Measurements from ENCODE around the gene DMAC2L. TPM values are rescaled to one million over a fixed set of nuclear protein-coding genes. Genes with fewer than 3 reads are reported as not detected.

DMAC2L gene
- total RNA-seq, 1 experiment from 2014 or later, result 14.0 TPM

DNA sequence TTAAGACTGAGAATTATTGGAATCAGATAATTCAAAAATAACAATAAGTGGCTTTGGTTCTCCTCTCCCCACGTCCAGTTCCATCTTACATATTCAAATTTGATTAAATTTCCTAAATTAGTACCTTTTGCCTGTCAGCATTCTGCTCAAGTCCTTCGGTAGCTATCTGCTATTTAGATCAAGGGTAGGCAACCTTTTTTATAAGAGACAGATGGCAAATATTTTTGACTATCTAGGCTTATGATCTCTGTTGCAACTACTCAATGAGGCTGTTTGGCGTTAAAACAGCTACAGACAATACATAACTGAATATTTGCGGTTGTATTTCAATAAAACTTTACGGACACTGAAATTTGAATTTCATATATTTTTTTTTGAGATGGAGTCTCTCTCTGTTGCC, 21.8 kb upstream of the DMAC2L start:
- TF ChIP-seq SIN3A (IDR thresholded peaks at IDR 0.05; ENCODE audit: borderline replicate concordance, insufficient read depth, low read depth, low read length), result no peak
- no peak for TF ChIP-seq POLR2AphosphoS5 (IDR thresholded peaks at IDR 0.05; ENCODE audit: low read depth, low read length)
- TF ChIP-seq, protein P1, sequence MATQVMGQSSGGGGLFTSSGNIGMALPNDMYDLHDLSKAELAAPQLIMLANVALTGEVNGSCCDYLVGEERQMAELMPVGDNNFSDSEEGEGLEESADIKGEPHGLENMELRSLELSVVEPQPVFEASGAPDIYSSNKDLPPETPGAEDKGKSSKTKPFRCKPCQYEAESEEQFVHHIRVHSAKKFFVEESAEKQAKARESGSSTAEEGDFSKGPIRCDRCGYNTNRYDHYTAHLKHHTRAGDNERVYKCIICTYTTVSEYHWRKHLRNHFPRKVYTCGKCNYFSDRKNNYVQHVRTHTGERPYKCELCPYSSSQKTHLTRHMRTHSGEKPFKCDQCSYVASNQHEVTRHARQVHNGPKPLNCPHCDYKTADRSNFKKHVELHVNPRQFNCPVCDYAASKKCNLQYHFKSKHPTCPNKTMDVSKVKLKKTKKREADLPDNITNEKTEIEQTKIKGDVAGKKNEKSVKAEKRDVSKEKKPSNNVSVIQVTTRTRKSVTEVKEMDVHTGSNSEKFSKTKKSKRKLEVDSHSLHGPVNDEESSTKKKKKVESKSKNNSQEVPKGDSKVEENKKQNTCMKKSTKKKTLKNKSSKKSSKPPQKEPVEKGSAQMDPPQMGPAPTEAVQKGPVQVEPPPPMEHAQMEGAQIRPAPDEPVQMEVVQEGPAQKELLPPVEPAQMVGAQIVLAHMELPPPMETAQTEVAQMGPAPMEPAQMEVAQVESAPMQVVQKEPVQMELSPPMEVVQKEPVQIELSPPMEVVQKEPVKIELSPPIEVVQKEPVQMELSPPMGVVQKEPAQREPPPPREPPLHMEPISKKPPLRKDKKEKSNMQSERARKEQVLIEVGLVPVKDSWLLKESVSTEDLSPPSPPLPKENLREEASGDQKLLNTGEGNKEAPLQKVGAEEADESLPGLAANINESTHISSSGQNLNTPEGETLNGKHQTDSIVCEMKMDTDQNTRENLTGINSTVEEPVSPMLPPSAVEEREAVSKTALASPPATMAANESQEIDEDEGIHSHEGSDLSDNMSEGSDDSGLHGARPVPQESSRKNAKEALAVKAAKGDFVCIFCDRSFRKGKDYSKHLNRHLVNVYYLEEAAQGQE (IDR thresholded peaks at IDR 0.05; ENCODE audit: insufficient read depth in 1 of 2, low read depth in 2 of 2, low read length in 1 of 2), result no peak
- no peak for TF ChIP-seq TCF7L2 (IDR thresholded peaks at IDR 0.05; ENCODE audit: low read depth, low read length)
- Histone ChIP-seq H3K36me3 (ENCODE audit: control insufficient read depth, insufficient read depth, low read length) (no peaks in the 10 kb centered on the region), H3K4me1 (ENCODE audit: control insufficient read depth, insufficient read depth, low read length) (no peaks in the 10 kb centered on the region), H3K9me3 (ENCODE audit: control insufficient read depth, insufficient read depth, low read depth, low read length) (no peaks in the 10 kb centered on the region), H3K4me3 (ENCODE audit: low read depth in 2 of 2, low read length in 2 of 2) (no peak overlapping the region), H3K27ac (ENCODE audit: low read length) (no peak overlapping the region), H3K27me3 (ENCODE audit: control insufficient read depth, insufficient read depth, low read length) (no peaks in the 10 kb centered on the region)
- ATAC-seq, result no peak
- ChIA-PET CTCF (no interaction called here), POLR2A (no interaction called here)
- intact Hi-C loops (cut with micrococcal nuclease; ENCODE audit: unreplicated experiment) (no loop called here), in situ Hi-C loops (cut with HindIII; ENCODE audit: low pct_unique_long_range_greater_than_20kb, low sequenced_read_pairs) (no loop called here)
- BruUV-seq (replicated peaks), result no TSS peak
- no peak for DNase-seq (ENCODE audit: low read depth, low spot score)

DNA sequence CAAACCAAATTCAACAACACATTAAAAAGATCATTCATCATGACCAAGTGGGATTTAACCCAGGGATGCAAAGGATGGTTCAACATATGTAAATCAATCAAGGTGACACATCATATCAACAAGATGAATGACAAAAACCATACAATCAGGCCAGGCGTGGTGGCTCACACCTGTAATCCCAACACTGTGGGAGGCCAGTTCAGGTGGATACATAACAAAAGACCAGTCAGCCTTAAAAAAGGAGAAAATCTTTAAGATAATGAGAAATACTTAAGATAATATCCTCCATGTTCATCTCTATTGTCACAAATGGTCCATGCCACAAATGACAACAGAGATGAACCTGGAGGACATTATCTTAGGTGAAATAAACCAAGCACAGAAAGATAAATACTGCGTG, 12.5 kb upstream of the DMAC2L start:
- intact Hi-C loops (cut with micrococcal nuclease; ENCODE audit: unreplicated experiment), result no loop called here

More for the DNA sequence above, 12.5 kb upstream of the DMAC2L start:
- Histone ChIP-seq H3K36me3 (ENCODE audit: control insufficient read depth, insufficient read depth, low read length) (no peaks in the 10 kb centered on the region; the same call in 1 of the 2 replicates), H3K27ac (ENCODE audit: low read length) (no peak overlapping the region), H3K27me3 (ENCODE audit: control insufficient read depth, insufficient read depth, low read length) (no peaks in the 10 kb centered on the region), H3K4me3 (ENCODE audit: low read depth in 2 of 2, low read length in 2 of 2) (no peak overlapping the region), H3K4me1 (ENCODE audit: control insufficient read depth, insufficient read depth, low read length) (no peaks in the 10 kb centered on the region), H3K9me3 (ENCODE audit: control insufficient read depth, insufficient read depth, low read depth, low read length) (no peaks in the 10 kb centered on the region)
- CTCF ChIA-PET, result no interaction called here
- ATAC-seq, result no peak
- no TSS peak for BruUV-seq (replicated peaks)
- TF ChIP-seq, protein P1 (IDR thresholded peaks at IDR 0.05; ENCODE audit: insufficient read depth in 1 of 2, low read depth in 2 of 2, low read length in 1 of 2), result no peak
- TF ChIP-seq, protein P2, sequence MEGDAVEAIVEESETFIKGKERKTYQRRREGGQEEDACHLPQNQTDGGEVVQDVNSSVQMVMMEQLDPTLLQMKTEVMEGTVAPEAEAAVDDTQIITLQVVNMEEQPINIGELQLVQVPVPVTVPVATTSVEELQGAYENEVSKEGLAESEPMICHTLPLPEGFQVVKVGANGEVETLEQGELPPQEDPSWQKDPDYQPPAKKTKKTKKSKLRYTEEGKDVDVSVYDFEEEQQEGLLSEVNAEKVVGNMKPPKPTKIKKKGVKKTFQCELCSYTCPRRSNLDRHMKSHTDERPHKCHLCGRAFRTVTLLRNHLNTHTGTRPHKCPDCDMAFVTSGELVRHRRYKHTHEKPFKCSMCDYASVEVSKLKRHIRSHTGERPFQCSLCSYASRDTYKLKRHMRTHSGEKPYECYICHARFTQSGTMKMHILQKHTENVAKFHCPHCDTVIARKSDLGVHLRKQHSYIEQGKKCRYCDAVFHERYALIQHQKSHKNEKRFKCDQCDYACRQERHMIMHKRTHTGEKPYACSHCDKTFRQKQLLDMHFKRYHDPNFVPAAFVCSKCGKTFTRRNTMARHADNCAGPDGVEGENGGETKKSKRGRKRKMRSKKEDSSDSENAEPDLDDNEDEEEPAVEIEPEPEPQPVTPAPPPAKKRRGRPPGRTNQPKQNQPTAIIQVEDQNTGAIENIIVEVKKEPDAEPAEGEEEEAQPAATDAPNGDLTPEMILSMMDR (IDR thresholded peaks at IDR 0.05), result no peak
- TF ChIP-seq POLR2AphosphoS5 (IDR thresholded peaks at IDR 0.05; ENCODE audit: low read depth, low read length) (no peak), SIN3A (IDR thresholded peaks at IDR 0.05; ENCODE audit: borderline replicate concordance, insufficient read depth, low read depth, low read length) (no peak), TCF7L2 (IDR thresholded peaks at IDR 0.05; ENCODE audit: low read depth, low read length) (no peak)
- POLR2A ChIA-PET, result no interaction called here
- in situ Hi-C loops (cut with HindIII; ENCODE audit: low pct_unique_long_range_greater_than_20kb, low sequenced_read_pairs), result no loop called here
- DNase-seq (ENCODE audit: low read depth, low spot score), result no peak
